ENCODE data around the gene STK25. TPM values are rescaled to one million over a fixed set of nuclear protein-coding genes. Genes with fewer than 3 reads are reported as not detected.

Gene STK25
- polyA plus RNA-seq, 1 donor from 2014 or later: 580 TPM

DNA sequence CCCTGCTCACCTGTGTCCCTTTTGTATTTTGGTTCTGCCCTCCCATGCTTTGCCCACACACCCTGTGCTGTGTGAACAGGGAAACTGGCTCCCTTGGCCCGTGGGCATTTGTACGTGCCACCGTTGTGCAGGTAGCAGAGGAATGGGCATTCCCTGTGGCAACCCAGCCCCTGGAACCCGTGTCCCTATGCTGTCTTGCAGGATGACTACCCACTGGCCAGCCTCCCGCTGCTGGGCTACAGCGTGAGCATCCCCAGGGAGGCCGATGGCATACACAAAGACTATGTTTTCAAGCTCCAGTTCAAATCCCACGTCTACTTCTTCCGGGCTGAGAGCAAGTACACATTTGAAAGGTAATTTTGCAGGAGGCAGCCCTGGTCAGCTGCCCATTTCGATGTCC lies 15.3 kb downstream of the STK25 start:
- H3K36me3 ChIP-seq (ENCODE audit: insufficient read depth, low read length): no peaks in the 10 kb centered on the region

DNA sequence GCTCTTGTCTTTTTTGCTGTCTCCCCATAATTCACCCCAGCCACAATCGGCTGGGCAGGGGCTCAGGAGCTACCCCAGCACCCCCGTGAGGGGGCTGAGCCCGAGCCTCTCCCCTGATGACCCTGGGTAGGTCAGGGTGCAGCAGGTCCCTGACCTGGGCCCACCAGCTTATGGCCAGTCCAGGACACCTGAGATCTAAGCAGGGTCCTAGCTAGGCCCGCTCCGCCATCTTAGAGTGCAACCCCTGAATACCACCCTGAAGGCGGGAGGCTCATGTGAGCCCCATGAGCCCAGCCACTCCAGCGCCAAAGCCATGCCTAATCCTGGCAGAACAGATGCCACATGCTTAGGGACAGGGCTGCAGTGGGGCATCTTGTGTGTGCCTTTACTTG lies 16.2 kb downstream of the STK25 start:
- no peaks in the 10 kb centered on the region for H3K9me3 ChIP-seq (ENCODE audit: low read length)
- H3K9ac ChIP-seq (ENCODE audit: low read length): no peak overlapping the region
- no peak overlapping the region for H3K4me2 ChIP-seq (ENCODE audit: low read length)
- no peaks in the 10 kb centered on the region for H3K79me2 ChIP-seq (replicated peaks; ENCODE audit: insufficient read depth, low read length)
- H2AFZ ChIP-seq (ENCODE audit: low read depth, low read length): no peak overlapping the region
- H3K27me3 ChIP-seq (ENCODE audit: insufficient read depth, low read depth, low read length): no peaks in the 10 kb centered on the region
- H3K4me3 ChIP-seq (ENCODE audit: low read length): no peak overlapping the region
- no peaks in the 10 kb centered on the region for H3K36me3 ChIP-seq (ENCODE audit: insufficient read depth, low read length)
- H4K20me1 ChIP-seq (ENCODE audit: insufficient read depth): no peaks in the 10 kb centered on the region
- no peaks in the 10 kb centered on the region for H3F3A ChIP-seq (ENCODE audit: insufficient read depth, low read length, poor library complexity, severe bottlenecking)
- no peaks in the 10 kb centered on the region for H3K9me2 ChIP-seq (ENCODE audit: insufficient read depth, low read length)
- H3K27ac ChIP-seq (ENCODE audit: low read length): no peak overlapping the region
- no peak for TF ChIP-seq RAD21 (conservative IDR thresholded peaks at IDR 0.05)
- TF ChIP-seq TAF1 (IDR thresholded peaks at IDR 0.05; ENCODE audit: low read depth): no peak
- TF ChIP-seq EZH2 (IDR thresholded peaks at IDR 0.05; ENCODE audit: borderline replicate concordance, insufficient read depth, low read length, poor library complexity, severe bottlenecking): no peak
- no peak for TF ChIP-seq POLR2AphosphoS5 (IDR thresholded peaks at IDR 0.05)
- TF ChIP-seq, protein P1, sequence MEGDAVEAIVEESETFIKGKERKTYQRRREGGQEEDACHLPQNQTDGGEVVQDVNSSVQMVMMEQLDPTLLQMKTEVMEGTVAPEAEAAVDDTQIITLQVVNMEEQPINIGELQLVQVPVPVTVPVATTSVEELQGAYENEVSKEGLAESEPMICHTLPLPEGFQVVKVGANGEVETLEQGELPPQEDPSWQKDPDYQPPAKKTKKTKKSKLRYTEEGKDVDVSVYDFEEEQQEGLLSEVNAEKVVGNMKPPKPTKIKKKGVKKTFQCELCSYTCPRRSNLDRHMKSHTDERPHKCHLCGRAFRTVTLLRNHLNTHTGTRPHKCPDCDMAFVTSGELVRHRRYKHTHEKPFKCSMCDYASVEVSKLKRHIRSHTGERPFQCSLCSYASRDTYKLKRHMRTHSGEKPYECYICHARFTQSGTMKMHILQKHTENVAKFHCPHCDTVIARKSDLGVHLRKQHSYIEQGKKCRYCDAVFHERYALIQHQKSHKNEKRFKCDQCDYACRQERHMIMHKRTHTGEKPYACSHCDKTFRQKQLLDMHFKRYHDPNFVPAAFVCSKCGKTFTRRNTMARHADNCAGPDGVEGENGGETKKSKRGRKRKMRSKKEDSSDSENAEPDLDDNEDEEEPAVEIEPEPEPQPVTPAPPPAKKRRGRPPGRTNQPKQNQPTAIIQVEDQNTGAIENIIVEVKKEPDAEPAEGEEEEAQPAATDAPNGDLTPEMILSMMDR (IDR thresholded peaks at IDR 0.05; ENCODE audit: poor library complexity, severe bottlenecking): no peak
- TF ChIP-seq, protein P2, sequence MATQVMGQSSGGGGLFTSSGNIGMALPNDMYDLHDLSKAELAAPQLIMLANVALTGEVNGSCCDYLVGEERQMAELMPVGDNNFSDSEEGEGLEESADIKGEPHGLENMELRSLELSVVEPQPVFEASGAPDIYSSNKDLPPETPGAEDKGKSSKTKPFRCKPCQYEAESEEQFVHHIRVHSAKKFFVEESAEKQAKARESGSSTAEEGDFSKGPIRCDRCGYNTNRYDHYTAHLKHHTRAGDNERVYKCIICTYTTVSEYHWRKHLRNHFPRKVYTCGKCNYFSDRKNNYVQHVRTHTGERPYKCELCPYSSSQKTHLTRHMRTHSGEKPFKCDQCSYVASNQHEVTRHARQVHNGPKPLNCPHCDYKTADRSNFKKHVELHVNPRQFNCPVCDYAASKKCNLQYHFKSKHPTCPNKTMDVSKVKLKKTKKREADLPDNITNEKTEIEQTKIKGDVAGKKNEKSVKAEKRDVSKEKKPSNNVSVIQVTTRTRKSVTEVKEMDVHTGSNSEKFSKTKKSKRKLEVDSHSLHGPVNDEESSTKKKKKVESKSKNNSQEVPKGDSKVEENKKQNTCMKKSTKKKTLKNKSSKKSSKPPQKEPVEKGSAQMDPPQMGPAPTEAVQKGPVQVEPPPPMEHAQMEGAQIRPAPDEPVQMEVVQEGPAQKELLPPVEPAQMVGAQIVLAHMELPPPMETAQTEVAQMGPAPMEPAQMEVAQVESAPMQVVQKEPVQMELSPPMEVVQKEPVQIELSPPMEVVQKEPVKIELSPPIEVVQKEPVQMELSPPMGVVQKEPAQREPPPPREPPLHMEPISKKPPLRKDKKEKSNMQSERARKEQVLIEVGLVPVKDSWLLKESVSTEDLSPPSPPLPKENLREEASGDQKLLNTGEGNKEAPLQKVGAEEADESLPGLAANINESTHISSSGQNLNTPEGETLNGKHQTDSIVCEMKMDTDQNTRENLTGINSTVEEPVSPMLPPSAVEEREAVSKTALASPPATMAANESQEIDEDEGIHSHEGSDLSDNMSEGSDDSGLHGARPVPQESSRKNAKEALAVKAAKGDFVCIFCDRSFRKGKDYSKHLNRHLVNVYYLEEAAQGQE (IDR thresholded peaks at IDR 0.05; ENCODE audit: borderline replicate concordance): no peak
- no peak for TF ChIP-seq SMC3 (conservative IDR thresholded peaks at IDR 0.05; ENCODE audit: poor library complexity)

More for the DNA sequence above, 15.3 kb downstream of the STK25 start:
- H3K4me3 ChIP-seq (ENCODE audit: low read length): no peak overlapping the region
- no peak overlapping the region for H3K4me2 ChIP-seq (ENCODE audit: low read length)
- H2AFZ ChIP-seq (ENCODE audit: low read depth, low read length): no peak overlapping the region
- H3K9me3 ChIP-seq (ENCODE audit: low read length): no peaks in the 10 kb centered on the region
- H4K20me1 ChIP-seq (ENCODE audit: insufficient read depth): no peaks in the 10 kb centered on the region
- no peaks in the 10 kb centered on the region for H3K27me3 ChIP-seq (ENCODE audit: insufficient read depth, low read depth, low read length)
- no peaks in the 10 kb centered on the region for H3K79me2 ChIP-seq (replicated peaks; ENCODE audit: insufficient read depth, low read length)
- H3K27ac ChIP-seq (ENCODE audit: low read length): no peak overlapping the region
- H3K9me2 ChIP-seq (ENCODE audit: insufficient read depth, low read length): no peaks in the 10 kb centered on the region
- TF ChIP-seq MXI1 (conservative IDR thresholded peaks at IDR 0.05; ENCODE audit: poor library complexity, severe bottlenecking) (no peak), EP300 (conservative IDR thresholded peaks at IDR 0.05; ENCODE audit: poor library complexity, severe bottlenecking) (no peak), POLR2AphosphoS5 (IDR thresholded peaks at IDR 0.05) (no peak), SMC3 (conservative IDR thresholded peaks at IDR 0.05; ENCODE audit: poor library complexity) (no peak)
- no peak overlapping the region for H3K9ac ChIP-seq (ENCODE audit: low read length)
- H3F3A ChIP-seq (ENCODE audit: insufficient read depth, low read length, poor library complexity, severe bottlenecking): no peaks in the 10 kb centered on the region
